ENCODE data around the gene ASAP3.

ASAP3 gene

DNA sequence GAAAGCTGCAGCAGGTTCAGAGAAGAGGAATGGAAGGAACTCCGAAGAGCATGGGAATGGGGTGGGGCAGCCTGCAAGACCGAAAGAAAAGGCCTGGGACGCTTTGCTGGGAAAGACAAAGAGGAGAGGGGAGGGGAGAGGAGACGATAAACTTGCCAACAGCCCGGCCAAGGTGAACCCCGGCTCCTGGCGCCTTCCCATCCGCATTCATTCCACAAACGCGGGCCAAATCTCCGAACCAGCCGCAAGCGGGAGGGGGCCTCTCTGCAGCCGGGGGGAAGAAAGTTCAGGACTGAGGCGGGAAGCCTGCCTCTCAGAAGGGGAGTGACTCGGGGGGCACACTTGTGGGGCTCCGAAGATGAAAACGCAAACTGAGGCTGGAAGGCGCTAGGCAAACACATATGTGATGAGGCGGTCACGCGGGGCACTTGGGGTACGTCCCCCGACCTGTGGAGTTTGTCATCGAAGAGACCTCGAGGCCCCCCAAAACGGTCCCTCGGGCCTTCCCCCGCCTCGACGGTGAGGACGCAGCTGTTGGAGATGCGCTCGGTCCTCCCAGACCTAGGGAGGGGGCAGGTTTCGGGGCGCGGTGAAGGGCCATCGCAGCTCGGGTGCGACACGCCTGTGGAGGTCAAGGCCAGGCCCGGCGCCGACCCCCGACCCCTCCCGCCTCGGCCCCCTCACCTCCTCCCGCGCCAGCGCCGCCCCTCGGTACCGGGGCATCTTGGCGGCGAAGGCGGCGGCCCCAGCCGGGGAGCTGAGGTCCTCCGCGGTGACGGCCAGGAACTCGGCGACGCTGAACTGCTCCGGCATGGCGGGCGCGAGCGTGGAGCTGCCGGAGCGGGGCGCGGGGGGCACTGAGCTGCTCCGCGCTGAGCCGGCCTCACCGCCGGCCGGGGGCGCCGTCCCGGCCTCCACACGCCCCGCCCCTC is at the start of gene ASAP3:
ASAP3 (minus strand) TSS at position 859 of the 932 bp plus-strand sequence; CDS start at position 813, 46 bp downstream.
- TF ChIP-seq ZNF274 (IDR thresholded peaks at IDR 0.05; ENCODE audit: low read depth, low read length): no peak
- peak within 1 kb of the TSS; percentile 49; the same call in 1 of the 2 replicates for H3K4me3 ChIP-seq (ENCODE audit: low read length)

DNA sequence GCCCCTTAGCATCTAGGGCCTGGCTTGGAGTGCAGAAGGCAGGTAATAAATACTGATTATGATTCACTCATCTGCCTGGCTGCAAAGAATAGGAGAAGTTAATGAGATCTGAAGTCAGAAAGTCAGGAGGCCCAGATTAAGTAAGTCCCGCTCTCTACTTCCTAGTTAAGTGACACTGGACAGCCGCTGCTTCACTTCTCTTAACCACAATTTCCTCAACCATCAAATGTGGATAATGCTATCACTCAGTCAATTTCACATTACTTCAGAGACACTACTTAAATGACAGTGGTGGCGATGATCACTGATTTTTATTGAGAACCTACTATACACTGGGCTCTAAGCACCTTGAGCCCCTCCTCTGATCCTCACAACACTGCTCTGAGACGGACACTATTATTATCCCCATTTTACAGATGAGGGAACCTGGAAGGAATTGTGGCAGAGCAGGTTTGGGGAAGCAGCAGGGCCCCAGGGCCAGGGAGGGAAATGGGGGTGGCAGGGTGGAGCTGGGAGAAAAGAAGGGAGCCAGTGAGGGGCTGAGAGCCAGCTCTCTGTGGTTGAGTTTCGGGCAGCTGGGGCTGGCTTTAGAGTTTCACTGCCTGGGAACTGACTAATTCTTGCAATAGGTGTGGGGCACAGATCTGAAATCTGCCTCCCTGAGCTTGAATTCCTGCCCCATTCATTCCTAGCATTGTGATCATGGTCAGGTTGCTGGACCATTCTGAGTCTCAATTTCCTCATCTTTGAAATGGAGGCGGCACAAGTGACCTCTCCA is 49.5 kb upstream of the ASAP3 start:
- H3K4me3 ChIP-seq (ENCODE audit: low read length): no peak overlapping the region
- TF ChIP-seq ZNF274 (IDR thresholded peaks at IDR 0.05; ENCODE audit: low read depth, low read length): no peak

DNA sequence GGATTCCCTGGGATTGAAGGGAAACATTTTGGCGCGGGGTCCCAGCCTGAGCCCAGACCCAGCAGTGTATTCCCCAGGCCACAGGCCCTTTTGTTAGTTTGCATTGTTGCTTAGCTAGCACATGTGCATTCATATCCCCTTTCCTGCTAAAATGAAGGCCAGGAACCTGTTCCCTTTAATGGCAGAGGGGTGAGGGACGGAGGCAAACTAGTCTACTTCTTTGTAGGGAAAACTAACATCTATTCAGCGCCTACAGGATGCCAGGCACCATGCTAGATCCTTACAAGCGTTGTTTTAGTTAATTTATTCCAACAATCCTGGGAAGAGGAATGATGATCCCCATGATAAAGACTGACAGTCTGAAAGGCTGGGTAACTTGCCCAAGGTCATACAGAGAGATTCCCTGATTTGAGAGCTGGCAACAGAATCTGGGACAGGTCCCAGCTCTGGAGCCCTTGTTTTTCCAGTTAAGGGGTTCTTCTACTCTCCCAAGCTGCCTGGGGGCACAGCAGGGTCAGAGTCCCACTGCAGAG is 47.6 kb upstream of the ASAP3 start:
- peak overlapping the region; percentile 38; the same call in 1 of the 2 replicates for H3K4me3 ChIP-seq (ENCODE audit: low read length)
- no peak for TF ChIP-seq ZNF274 (IDR thresholded peaks at IDR 0.05; ENCODE audit: low read depth, low read length)

DNA sequence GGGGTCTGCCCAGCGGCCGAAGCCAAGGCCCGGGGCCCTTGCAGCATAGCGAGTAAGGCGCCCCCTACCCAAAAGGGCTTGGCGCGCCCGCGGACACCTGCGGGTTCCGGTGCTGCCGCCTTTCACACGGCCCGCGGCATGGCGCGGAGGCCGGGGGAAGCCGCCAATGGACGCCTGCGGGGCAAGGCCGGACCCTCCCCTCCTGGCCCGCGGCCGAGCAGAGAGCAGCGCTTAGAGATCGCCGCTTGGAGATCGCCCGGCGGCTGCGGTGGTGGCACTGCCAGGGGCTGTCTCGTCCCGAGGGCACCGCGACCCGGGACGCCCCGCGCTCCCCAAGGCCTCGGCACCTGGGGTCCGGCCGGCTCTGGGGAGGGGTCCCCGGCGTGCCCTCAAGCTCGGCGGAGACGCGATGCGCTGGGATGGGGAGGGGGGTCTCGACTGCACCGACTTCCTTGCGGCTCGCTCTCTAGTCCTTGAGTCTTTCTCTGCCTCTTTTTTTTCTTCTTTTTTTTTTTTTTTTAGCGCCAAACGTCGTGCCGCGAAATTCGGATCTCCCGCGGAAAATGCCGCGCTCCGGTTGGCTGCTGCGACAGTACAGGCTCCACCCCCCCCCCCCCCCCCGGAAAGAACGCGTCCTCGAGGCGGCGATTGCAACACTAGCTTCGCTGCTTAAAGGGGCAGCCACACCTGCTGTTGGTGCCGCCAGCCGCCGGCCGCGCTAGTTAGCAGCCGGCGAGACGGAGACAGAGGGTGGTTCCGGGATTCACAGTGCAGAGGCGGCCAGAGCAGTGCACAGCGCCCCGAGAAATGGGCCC is 47.0 kb upstream of the ASAP3 start, which contains the start of gene E2F2:
E2F2 (minus strand) TSS at position 487 of the 815 bp plus-strand sequence; CDS start at position 47, 440 bp downstream.
- no peak for TF ChIP-seq ZNF274 (IDR thresholded peaks at IDR 0.05; ENCODE audit: low read depth, low read length)
- H3K4me3 ChIP-seq (ENCODE audit: low read length): peak within 1 kb of the TSS; percentile 87

DNA sequence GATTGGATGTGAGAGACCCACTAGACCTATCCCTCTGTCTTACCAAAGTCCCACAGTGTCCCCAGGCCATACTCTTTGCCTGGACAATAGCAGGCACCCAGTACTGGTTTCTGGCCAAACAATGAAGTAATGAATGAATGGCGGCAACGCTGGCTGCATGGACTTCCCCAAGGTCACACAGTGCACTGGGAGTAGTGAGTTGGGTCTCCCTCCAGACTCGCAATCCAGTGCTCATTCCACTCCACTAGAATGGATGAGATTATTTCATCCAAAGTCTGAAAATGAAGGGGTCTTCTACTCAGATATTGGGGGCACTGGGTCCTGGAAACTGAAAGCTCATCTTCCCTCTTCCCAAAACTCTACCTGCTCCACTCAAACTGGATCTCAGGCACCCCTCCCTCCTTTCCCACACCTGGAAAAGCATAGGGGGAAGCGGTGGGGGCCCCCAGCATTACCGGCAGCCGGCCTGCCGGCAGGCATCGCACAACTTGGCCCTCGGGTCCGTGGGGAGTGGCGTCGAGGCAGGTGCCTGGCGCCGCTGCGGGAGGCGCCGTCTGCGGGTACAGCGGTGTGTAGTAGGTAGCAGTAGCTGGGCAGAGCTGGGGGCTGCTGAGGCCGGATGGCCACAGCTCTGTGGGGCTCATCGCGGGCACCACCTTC is 46.2 kb upstream of the ASAP3 start:
- no peak for TF ChIP-seq ZNF274 (IDR thresholded peaks at IDR 0.05; ENCODE audit: low read depth, low read length)

DNA sequence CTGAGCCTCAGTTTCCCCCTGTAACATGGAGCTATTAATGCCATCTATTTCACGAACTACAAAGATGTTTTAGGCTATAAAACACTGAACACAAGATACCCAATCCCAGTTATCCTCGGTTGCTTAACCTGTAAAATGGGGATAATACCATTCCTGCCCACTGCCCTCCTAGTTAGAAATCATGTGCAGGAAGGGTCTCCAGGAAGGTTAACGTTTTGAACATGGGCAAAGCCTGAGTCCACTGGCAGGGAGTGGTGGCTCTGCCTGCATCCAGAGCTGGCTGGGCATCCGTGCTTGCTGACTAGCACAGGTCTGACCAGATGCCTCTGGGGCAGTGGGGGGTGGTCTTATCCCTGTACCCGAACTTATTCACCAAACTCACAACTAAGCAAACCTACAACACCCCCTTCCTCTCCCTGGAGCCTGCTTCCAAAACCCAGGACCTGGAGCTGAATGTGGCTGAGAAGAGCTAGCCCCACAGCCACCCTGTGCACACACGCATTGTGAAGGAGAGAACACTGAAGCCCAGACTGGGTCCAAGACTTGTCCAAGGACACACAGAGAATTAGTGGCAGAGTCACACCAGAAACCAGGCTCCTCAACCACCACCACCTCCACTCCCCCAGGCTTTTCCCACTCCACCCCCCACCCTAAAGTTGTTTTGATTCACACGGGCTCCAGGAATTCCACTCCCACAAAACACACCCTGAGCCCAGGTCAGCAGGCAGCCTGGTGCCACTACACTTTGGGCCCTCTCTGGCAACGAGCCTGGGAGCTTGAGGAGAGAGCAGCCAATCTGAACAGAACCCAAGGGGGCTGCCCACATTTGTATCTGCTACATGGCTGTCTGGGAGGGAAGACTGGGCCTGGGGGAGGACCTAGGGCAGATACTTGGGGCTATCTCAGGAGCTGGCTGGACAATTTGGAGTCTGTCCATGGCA is 45.4 kb upstream of the ASAP3 start:
- TF ChIP-seq ZNF274 (IDR thresholded peaks at IDR 0.05; ENCODE audit: low read depth, low read length): no peak
- H3K4me3 ChIP-seq (ENCODE audit: low read length): peak overlapping the region; percentile 87

More for the DNA sequence above, 46.2 kb upstream of the ASAP3 start:
- peak overlapping the region; percentile 87 for H3K4me3 ChIP-seq (ENCODE audit: low read length)

DNA sequence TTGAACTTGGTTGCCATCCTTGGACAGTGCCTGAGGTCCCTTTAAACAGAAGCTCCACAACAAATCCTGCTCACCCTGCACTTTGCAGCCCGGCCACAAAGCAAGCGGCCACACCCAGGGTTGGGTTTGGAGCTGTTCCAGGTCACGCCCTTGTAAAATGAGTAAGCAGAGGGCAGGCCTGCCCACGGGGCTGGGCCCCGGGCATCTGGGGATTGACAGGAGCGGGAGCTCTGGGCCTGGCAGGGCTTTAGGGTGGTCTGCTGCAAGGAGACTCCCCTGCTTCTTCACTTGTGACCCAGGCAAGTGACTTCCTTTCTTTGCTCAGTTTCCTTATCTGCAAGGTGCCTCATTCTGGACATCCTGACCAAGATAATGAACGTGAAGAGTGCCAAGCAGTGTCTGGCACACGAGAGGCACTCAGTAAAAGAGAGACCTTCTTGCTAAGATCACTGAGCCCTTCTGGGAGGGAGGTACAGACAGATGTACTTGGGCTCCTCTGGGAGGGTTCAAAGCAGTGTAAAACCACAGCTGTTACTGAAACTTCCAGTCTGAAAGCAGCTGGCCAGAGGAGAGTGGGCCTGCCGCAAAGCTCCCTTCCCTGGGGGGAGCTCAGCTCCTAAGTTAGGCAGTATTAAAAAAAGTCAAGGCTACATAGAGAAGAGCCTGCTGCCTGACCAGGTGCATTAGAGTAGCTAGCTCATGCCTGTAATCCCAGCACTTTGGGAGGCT is 44.4 kb upstream of the ASAP3 start:
- TF ChIP-seq ZNF274 (IDR thresholded peaks at IDR 0.05; ENCODE audit: low read depth, low read length): no peak
- peak overlapping the region; percentile 87; the same call in 1 of the 2 replicates for H3K4me3 ChIP-seq (ENCODE audit: low read length)

DNA sequence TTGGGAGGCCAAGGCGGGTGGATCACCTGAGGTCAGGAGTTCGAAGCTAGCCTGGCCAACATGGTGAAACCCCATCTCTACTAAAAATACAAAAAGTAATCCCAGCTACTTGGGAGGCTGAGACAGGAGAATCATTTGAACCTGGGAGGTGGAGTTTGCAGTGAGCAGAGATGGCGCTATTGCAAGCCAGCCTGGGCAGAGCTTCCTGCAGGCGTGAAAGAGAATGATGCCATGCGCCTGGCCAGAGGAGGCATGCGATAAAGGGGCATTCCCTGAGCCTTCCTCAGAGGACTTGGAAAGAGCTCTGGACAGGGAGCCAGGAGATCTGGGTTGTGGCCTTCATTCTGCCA is 43.9 kb upstream of the ASAP3 start:
- TF ChIP-seq ZNF274 (IDR thresholded peaks at IDR 0.05; ENCODE audit: low read depth, low read length): no peak
- peak overlapping the region; percentile 42; the same call in 1 of the 2 replicates for H3K4me3 ChIP-seq (ENCODE audit: low read length)

DNA sequence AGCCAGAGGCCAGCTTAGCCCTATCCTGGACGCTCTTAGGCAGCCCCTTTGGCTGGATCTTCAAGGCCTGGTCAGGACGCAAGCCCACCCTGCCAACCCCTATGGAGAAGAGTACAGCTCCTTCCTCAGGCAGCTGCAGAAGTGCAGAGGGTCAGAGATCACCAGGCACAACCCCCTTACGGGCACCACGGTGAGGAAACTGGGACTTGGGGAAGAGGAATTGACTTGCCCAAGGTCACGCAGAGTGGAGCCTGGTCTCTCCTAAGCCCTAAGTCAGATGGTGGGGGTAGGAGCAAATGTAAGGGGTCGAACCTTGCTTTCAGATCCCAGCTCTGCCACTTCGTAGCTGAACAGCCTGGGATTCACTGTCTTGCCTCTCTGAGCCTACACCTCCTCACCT is 43.4 kb upstream of the ASAP3 start:
- TF ChIP-seq ZNF274 (IDR thresholded peaks at IDR 0.05; ENCODE audit: low read depth, low read length): no peak
- no peak overlapping the region for H3K4me3 ChIP-seq (ENCODE audit: low read length)

DNA sequence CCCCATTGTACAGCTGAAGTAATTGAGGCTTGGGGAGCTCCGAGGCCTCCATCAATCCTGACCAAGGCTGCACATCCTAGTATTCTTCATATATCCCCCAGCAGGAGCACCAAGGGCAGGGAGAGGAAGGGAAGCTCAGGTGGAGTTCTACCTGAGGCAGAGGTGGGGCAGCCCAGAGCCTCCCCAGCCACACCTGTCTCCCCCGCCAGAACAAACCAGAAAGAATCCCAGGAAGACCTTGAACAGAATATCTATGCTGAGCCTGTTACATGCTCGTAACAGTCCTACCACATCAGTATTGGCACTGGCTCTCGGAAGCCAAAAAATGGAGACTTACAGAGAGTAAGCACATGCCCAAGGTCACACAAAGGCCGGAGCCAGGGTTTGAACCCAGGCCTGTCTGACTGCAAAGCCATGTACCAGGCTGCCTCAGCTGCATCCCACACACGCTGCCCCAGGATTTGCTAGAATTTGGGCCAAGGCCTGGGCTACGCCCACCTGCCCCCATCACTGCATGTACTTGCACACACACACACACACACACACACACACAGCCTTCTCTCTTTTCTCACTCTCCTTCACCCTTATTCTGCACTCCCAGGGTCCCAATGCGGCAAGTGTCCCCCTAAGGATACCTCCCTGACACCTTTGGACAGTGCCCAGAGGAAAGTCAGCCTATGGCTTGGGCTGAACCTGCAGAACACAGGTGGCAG is 42.5 kb upstream of the ASAP3 start:
- H3K4me3 ChIP-seq (ENCODE audit: low read length): no peak overlapping the region; the same call in 1 of the 2 replicates
- no peak for TF ChIP-seq ZNF274 (IDR thresholded peaks at IDR 0.05; ENCODE audit: low read depth, low read length)
